GM21528 (cell line): Measurements from ENCODE around the gene PFKM.

Experiments
- ATAC-seq: cut with Tn5 transposase; IDR thresholded peaks from one replicate; pipeline ENCODE4 v1.9.1; 2021; ENCODE audit warnings: mild to moderate bottlenecking, moderate library complexity; ENCODE audit not compliant: unreplicated experiment, low FRiP score

Gene PFKM

DNA sequence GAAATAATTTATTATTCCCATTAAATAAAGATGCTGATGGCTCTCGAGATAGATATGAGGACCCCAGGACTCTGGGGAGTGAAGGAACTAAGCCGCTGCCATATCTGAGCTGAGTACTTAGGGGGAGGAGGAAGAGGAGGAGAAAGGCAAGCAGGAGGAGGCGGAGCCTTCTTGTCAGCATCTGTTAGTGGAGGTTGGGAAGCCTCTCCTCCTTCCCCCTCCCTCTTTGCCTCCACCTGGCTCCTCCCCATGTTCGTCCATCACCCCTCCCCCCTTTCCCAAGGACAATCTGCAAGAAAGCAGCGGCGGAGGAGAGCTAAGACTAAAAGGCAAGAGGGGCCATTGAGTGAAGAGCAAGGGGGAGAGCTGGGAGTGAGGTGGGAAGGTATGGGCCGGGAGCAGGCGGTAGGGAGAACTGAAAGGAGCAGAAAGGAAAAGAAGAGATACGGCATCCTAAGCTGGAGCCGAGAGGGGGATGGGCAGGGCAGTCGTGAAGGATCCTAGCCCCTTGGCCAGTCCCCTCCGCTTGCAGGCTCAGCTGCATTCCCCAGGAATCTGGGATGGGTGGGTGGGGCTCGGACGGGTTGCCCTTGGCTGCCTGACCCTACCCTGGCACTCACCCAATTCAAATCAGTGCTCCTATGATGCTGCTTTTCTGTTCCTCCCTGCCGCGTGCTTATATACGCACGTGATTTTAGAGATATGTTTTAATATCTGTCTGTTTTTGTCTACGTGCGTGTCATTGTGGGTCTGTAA, at the start of gene PFKM:
Gene PFKM, plus strand, starts transcription at position 287 of the 756 bp plus-strand sequence. CDS start 3,411 bp downstream, outside the sequence.
- ATAC-seq, result peak; percentile 99

GRCh38 chr12:48070033-48070432, 49.1 kb upstream of the PFKM start:
- ATAC-seq, result no peak

- no peak for ATAC-seq
Observed at GRCh38 chr12:48070731-48071130, 48.4 kb upstream of the PFKM start.

DNA sequence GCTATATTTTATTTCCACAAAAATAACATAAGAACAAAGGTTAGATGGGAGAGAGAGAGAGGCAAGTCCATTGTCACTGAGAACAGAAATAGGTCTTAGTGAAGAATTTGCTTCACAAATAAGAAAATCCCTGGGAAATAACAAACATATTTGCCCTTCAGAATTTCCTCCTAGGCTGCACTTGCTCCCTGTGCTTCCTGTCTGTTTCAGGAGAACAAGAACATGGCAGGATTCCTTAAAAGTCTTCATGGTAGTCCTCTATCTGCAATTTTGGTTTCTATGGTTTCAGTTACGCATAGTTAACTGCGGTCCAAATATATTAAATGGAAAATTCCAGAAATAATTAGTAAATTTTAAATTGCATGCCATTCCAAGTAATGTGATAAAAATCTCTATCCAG, 47.4 kb upstream of the PFKM start:
- ATAC-seq, result no peak

GRCh38 chr12:48072266-48072665, 46.9 kb upstream of the PFKM start:
- no peak for ATAC-seq

DNA sequence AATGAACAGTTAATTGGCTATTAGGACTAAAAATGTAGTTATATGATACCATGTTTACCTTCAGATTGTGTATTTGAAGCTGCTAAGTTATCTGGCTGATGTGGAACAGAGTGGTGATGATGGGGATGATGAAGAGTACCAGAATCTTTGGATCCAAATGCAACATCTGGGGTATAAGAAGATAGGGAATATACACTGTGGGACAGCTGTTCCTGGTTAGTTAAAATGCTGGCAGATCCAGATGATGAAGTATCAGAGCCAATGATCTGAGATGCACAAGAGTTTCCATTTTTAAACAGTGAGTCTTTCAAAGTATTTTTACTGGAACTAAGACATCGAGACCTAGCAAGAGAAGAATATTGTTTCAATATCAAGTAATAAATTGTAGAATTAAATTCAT, 44.9 kb upstream of the PFKM start:
- no peak for ATAC-seq

- no peak for ATAC-seq
Observed at GRCh38 chr12:48075832-48076231, 43.3 kb upstream of the PFKM start.

- no peak for ATAC-seq
Observed at GRCh38 chr12:48077111-48077510, 42.1 kb upstream of the PFKM start.

- ATAC-seq, result no peak
Observed at GRCh38 chr12:48078901-48079300, 40.3 kb upstream of the PFKM start.

DNA sequence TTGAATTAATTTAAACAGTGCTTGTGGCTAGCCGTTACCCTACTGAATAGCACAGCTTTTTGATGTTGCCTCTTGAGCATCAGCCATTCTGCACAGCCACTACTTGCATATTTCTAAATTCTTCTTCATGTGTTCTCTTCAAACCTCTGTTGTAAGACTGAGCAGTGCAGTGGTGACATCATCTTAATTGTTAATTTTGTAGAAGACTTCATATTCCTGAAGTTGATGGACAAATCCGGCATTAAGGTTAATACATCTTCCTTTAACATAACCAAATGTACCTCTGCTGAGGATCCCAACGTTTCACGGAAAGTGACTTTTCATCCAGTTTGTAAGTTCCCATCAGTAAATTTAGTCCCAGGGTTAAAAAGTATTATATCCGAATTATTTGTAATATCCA, 38.9 kb upstream of the PFKM start:
- no peak for ATAC-seq

- ATAC-seq, result no peak
Observed at GRCh38 chr12:48080821-48081220, 38.3 kb upstream of the PFKM start.

DNA sequence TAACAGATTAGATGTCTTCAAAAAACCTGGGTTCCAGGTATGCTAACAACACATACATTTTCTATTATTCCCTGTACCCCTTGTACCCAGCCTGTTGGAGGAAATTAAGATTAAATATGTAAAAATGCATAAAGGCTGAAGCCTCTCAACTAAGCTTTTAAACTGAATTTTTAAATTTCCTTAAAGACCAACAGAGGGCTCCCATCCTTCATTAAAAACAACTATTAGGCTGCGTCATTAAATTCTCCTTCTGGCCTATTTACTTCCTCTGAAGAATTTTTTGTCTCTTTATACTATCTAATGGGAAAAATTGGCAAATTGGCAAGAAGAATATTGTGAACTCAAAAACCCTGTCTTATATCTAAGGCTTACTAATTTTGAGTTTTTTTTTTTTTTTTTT, 35.1 kb upstream of the PFKM start:
- ATAC-seq, result no peak

GRCh38 chr12:48084841-48085460, 34.2 kb upstream of the PFKM start:
- no peak for ATAC-seq

- no peak for ATAC-seq
Observed at GRCh38 chr12:48086327-48086726, 32.8 kb upstream of the PFKM start.

GRCh38 chr12:48092611-48093010, 26.6 kb upstream of the PFKM start:
- no peak for ATAC-seq

DNA sequence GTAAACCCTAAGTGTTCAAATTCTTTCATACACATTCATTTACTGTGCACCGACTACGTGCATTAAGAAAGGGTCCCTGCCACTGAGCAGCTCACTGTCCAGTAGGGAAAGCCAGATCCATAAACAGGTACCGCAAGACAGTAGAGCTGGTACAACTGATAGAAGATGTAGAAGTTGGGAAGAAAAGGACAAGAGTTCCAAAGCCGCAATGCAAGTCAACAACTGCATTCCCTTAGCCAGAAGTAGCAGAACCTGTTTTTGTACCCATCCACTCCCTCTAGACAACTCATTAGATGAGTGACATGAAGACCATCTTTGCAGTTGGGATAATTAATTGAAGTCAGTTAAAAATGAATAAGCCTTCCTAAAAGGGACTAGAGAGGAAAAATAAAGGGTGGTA, 14.6 kb upstream of the PFKM start:
- ATAC-seq, result no peak

DNA sequence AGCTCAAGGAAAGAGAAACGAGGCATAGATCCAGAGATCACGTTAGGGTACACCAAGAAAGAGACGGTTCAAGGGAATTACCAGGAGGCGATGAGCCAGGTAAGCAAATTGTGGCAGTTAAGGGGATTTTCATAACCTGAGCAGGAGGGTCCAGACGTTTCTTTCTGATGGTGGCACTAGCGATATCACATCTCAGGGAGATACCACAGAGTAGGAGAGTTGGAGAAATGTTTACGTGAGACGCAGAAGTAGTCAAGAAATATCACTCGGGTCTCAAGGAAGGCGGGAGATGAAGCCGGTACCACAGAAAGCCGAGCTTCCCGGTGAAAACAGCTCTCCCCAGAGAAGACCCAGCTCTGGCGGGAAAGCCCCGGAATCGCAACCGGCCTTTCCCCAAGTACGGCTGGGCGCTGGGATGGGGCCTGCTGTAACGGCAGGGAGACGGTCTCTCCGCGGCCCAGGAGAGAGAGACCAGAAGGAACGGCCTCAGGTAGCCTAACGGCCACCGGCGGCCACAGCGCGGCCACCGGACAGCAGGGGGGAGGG, 13.8 kb upstream of the PFKM start:
- ATAC-seq, result peak; percentile 39

GRCh38 chr12:48105867-48106680, 13.1 kb upstream of the PFKM start, which contains the start of gene SENP1:
Gene SENP1 (minus strand): TSS chr12:48106079. CDS start chr12:48101472, 4,607 bp downstream.
- ATAC-seq, result peak; percentile 76

DNA sequence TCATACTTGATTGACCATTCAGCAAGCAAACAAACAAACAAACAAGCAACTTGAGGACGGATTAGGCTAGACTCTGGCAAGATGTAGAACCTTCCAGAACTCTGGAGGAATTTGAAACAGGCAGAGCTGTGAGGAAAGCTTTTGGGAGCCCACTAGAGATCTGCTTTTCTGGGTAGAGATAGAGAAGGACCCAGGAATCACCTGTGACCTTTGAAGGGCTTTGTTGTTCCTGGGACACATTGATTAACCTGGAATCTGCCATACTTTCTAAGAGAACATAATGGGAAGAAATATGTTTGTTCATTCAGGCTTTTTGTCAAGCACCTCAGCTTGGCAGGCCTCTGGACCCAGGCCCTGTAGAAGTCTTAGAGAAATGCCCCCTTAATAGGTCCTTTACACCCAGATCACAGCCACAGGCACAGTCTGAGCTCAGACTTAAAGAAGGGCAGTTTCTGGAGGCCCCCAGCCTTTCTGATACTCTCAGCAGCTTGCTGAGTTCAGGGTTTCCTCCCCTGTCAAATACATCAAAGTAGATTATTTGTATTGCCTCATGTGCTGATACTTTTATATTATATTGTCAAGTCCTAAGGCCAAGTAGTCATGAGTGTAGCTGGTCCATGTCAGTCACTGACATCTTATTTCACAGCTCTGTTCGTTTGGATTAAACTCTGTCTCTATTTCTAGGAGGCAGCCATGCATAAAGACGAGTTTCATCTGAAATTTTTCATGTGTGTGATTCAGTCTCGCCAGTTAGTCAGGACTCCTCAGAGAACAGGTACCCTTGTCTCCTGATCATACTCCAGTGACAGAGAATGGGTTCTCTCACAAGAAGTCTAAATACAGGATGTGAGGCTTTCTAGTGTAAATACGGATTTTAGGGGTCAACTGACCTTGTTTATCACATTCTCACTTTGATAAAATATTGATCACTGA, 12.2 kb upstream of the PFKM start:
- ATAC-seq, result no peak

DNA sequence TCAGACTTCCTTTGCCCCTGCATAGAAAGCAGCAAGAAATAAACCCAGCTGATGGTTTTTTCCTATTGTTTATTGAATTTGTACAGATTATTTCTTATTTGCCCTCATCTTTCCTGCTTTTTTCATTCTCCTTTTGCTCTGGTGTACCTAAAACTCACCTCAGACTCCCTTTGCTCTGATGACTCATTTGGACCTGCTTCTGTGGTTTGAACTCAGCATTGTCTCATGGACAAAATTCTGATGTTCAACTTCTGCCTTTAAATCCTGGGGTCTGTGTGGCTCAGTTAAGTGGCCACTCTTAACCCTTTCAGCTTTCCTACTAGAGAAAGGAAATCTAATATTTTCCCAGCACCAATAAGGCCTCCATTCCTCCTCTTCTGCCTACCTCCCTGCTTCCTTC, 9.7 kb upstream of the PFKM start:
- ATAC-seq, result no peak
